ENCODE measurements around the gene MAK.
"Not testable (repeated sequence)": the region's sequence is repeated elsewhere in the genome, so short reads cannot be mapped to it uniquely, and the experiment has no call there.

MAK gene, protein sequence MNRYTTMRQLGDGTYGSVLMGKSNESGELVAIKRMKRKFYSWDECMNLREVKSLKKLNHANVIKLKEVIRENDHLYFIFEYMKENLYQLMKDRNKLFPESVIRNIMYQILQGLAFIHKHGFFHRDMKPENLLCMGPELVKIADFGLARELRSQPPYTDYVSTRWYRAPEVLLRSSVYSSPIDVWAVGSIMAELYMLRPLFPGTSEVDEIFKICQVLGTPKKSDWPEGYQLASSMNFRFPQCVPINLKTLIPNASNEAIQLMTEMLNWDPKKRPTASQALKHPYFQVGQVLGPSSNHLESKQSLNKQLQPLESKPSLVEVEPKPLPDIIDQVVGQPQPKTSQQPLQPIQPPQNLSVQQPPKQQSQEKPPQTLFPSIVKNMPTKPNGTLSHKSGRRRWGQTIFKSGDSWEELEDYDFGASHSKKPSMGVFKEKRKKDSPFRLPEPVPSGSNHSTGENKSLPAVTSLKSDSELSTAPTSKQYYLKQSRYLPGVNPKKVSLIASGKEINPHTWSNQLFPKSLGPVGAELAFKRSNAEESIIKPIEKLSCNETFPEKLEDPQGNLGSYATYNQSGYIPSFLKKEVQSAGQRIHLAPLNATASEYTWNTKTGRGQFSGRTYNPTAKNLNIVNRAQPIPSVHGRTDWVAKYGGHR

DNA sequence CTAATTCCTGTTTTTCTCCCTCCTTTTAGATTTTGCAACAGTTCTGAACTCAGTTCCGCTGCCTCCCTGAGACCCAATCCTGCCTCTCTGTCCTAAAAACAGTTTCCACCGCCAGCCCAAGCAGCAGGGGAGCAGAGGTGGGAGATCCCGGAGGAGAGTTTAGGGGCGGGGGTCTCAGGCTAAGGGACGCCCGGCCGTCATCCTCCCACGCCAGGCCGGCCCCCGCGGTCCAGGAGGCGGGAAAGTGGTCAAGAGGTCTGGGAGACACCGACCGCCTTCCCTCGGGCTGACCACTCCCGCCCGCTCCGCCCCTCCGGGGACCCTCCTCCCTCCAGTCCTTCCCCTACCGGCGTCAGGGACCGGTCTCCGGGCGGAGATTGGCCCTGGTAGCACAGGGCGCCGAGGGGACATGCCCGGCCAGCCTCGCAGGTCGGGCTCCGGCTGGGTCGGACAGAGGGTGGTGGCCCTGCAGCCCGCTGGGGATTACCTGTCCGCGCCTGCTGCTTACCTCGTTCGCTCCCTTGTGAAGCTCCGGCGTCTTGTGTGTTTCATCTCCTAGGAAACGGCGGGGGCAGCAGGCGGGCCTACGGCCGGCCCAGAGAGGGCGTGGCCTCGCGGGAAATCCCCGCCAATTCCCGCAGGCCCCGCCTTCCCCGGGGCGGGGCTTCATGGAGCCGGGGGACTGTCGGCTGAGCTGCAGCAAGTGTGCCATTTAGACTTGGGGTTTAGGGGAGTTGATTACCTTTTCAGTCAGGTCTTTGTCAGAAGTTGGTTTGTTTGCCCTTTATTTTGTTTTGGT, at the start of gene MAK:
TSS of gene MAK (minus strand) at position 545 of the 799 bp plus-strand sequence. CDS start 7,891 bp downstream, outside the sequence.
- peak; percentile 70 to 82 for DNase-seq (ENCODE audit: low read depth in 1 of 2, low spot score in 1 of 2)

GRCh38 chr6:10886691-10887502, 48.6 kb upstream of the MAK start, which contains the start of gene SYCP2L:
Gene SYCP2L (plus strand): TSS chr6:10887052. CDS start chr6:10887127, 75 bp downstream.
- no peak for DNase-seq (ENCODE audit: low read depth in 1 of 2, low spot score in 1 of 2)

- DNase-seq (ENCODE audit: low read depth in 1 of 2, low spot score in 1 of 2) = not testable (repeated sequence)
Measured at GRCh38 chr6:10886365-10886690, 48.0 kb upstream of the MAK start.

- no peak for DNase-seq (ENCODE audit: low read depth in 1 of 2, low spot score in 1 of 2)
Measured at GRCh38 chr6:10884245-10884972, 46.1 kb upstream of the MAK start.

- DNase-seq (ENCODE audit: low read depth in 1 of 2, low spot score in 1 of 2) = no peak
Measured at GRCh38 chr6:10883312-10884244, 45.2 kb upstream of the MAK start.

DNA sequence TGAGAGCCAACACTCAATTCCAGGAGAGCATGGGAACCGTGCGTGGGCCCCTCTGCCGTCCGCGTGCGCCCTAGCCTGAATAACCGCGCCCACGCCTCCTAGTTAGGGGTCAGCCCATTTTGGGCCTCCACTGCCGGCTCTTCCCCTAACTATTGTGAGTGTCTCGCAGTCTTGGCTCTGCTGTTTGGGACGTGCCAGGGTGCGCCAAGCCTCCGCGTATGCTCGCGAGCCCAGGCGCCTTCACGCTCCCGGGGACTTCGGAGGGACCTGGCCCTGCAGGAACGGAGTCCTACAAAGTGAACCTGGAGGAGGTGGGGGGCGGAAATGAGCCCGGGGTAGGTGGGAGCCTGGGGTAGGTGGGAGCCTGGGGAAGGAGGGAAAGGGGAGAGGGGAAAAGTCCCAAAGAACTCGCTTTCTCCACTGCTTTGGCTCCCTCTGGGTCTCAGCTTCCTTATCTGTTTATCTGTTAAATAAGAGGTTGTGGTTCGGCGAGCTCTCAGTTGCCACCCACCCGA, 44.4 kb upstream of the MAK start:
- no peak for DNase-seq (ENCODE audit: low read depth in 1 of 2, low spot score in 1 of 2)

- DNase-seq (ENCODE audit: low read depth in 1 of 2, low spot score in 1 of 2) = not testable (repeated sequence)
Measured at GRCh38 chr6:10882253-10882630, 43.9 kb upstream of the MAK start.

DNA sequence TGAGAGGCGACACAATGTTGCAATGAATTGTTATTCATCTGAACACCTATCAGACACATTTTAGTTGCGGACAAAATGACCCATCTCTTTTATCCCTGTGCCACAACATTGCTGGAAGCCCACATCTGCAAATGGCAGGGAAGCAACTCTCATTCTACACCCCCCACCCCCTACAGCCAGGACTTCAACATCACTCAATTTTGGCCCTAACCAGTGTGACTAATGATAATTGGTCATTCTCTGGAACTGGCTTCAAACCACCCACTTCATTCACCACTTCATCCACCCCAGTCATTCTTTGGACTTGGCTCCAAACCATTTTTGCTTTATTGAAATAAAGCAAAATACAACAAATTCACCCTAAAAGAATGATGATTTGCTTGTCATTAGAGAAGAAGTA, 42.0 kb upstream of the MAK start:
- DNase-seq (ENCODE audit: low read depth in 1 of 2, low spot score in 1 of 2) = no peak

DNA sequence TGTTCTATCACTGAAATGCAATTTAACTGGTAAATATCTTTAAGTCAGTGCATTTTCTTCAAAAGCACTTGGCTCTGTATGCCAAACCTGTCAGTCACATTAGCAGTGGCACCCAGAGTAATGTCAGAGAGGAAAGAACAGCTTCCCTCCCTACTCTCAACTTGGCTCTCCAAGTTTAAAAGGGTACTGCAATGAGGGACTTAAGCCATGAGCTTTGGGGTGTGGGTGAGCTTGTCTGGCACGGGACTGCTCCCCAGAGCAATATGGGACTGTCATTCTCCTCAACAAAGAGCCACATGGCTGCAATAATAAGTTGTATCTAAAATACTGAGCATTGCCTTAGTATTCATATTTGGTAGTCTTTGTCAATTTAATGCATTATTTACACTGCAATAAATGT, 39.5 kb upstream of the MAK start:
- DNase-seq (ENCODE audit: low read depth in 1 of 2, low spot score in 1 of 2) = no peak

GRCh38 chr6:10877012-10877411, 38.7 kb upstream of the MAK start:
- no peak for DNase-seq (ENCODE audit: low read depth in 1 of 2, low spot score in 1 of 2)

GRCh38 chr6:10875026-10875425, 36.7 kb upstream of the MAK start:
- DNase-seq (ENCODE audit: low read depth in 1 of 2, low spot score in 1 of 2) = no peak

DNA sequence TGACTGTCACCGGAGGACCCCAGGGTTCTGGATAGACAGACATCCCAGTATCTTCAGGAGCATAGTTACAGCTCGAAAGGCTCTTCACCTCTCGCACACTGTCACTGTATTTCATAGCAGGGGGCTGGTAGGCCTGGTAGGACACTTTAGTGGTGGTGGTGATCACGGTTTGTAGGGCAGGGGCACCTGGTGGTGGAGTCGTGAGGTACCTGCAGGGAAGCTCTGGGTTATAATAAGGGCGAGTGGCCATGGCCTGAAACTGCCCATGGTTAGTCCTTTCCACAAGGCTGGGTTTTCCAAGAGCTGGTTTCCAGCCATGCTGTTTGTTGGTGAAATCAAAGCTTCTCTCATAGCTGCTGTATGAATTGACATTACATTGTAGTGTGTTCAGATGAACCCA, 35.9 kb upstream of the MAK start:
- no peak for DNase-seq (ENCODE audit: low read depth in 1 of 2, low spot score in 1 of 2)

DNA sequence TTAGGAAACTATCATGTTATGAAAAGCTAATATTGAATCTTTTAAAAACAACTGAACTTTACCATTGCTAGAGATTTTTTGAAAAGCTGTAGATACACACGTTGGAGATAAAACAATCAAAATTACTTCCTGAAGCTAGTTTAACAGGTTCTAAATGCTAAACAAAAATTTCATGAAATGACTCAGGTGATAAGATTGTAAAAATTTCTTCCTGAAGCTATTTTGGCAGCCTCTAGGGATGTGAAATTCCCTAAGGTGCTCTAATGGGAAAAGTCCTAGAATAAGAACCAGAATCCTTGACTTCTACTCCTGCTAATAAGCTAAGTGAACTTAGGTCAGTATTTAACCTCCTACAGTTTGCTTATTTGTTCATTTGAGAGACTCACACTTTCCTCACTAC, 35.0 kb upstream of the MAK start:
- no peak for DNase-seq (ENCODE audit: low read depth in 1 of 2, low spot score in 1 of 2)

DNA sequence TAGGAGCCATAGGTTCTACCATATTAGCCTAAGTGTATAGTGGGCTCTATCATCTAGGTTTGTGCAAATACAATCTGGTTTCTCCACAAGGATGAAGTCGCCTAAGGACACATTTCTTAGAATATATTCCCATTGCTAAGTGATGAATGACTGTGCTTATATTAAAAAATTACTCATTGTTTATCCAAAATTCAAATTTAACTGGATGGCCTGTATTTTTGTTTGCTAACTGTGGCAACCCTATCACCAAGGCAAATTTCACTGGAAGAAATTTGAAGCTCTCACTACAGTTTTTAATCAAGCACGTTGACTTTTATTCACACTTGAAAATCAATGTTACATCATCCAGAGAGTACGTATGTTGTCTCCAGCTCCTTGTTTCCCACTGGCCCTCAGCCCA, 29.6 kb upstream of the MAK start:
- no peak for DNase-seq (ENCODE audit: low read depth in 1 of 2, low spot score in 1 of 2)

DNA sequence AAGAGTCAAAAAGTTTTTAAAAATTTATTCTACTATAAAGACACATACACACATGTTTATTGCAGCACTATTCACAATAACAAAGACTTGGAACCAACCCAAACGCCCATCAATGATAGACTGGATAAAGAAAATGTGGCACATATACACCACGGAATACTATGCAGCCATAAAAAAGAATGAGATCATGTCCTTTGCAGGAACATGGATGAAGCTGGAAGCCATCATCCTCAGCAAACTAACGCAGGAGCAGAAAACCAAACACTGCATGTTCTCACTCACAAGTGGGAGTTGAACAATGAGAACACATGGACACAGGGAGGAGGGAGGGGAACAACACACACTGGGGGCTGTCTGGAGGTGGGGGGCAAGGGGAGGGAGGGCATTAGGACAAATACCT, 28.4 kb upstream of the MAK start:
- not testable (repeated sequence) for DNase-seq (ENCODE audit: low read depth in 1 of 2, low spot score in 1 of 2)

DNA sequence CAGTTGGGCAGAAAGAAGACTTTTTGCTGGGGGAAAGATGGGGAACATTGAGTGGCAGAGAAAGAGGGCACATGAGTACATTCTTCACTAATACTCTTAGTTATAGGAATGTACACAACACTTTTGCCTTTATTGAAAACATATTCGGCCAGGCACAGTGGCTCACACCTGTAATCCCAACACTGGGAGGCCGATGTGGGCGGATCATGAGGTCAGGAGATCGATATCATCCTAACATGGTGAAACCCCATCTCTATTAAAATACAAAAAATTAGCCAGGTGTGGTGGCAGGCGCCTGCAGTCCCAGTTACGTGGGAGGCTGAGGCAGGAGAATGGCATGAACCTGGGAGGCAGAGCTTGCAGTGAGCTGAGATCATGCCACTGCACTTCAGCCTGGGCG, 24.7 kb upstream of the MAK start:
- not testable (repeated sequence) for DNase-seq (ENCODE audit: low read depth in 1 of 2, low spot score in 1 of 2)

- no peak for DNase-seq (ENCODE audit: low read depth in 1 of 2, low spot score in 1 of 2)
Measured at GRCh38 chr6:10862361-10862760, 24.0 kb upstream of the MAK start.

DNA sequence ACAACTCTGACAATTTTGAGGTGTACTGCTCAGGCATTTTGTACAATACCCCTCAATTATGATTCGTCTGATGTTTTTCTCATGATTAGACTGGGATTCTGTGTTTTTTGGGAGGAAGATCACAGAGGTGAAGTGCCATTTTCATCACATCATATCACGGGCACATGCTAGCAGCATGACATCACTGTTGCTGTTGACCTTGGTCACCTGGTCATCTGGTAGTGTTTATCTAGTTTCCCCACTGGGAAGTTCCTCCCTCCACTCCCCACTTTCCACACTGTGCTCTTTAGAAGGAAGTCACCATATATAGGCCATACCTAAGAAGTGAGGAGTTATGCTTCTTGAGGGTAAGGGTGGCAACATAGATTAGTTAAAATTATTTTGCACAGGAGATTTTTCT, 22.7 kb upstream of the MAK start:
- no peak for DNase-seq (ENCODE audit: low read depth in 1 of 2, low spot score in 1 of 2)

DNA sequence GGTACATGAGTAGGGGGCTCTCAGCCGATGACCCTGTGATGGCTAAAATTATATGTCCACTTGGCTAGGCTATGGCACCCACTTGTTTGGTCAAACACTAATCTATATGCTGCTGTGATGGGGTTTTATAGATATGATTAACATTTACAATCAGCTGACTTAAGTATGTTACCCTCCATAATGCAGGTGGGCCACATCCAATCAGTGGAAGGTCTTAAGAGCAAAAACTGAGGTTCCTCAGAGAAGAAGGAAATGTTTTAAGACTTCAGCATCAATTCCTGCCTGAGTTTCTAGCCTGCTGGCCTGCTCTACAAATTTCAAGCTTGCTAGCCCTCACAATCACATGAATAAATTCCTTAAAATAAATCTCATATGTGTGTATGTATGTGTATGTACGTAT, 18.9 kb upstream of the MAK start:
- no peak for DNase-seq (ENCODE audit: low read depth in 1 of 2, low spot score in 1 of 2)
